GM18507 (cell line): ENCODE measurements around the gene ADAMTSL3.
A peak's percentile ranks its signal among the peaks of the same experiment; 100 is the strongest.
"Not testable (repeated sequence)": the region's sequence is repeated elsewhere in the genome, so short reads cannot be mapped to it uniquely, and the experiment has no call there.

Experiments
- DNase-seq: peaks from one replicate; pipeline ENCODE4 v3.0.0; 2011; ENCODE audit warnings: low read depth; ENCODE audit not compliant: insufficient read length; ENCODE audit errors: extremely low spot score
- FAIRE-seq: peaks from 2 replicates; lab custom pipeline; 2011; peaks lifted over from hg19 to GRCh38; lab: Jason Lieb, UNC

The ADAMTSL3 gene

GRCh38 chr15:83732770-83733169, 78.8 kb downstream of the ADAMTSL3 start:
- no peak for FAIRE-seq
- DNase-seq, result no peak

GRCh38 chr15:83733206-83733605, 79.3 kb downstream of the ADAMTSL3 start:
- FAIRE-seq (no peak), DNase-seq (no peak)

GRCh38 chr15:83733691-83734090, 79.8 kb downstream of the ADAMTSL3 start:
- FAIRE-seq (no peak), DNase-seq (no peak)

- FAIRE-seq (peak; percentile 46), DNase-seq (no peak)
These were observed 80.6 kb downstream of the ADAMTSL3 start for GRCh38 chr15:83734487-83734886.

- DNase-seq, result no peak
- no peak for FAIRE-seq
These were observed 85.7 kb downstream of the ADAMTSL3 start for GRCh38 chr15:83739629-83740028.

GRCh38 chr15:83745771-83746170, 91.8 kb downstream of the ADAMTSL3 start:
- FAIRE-seq (no peak), DNase-seq (no peak)

GRCh38 chr15:83746231-83746630, 92.3 kb downstream of the ADAMTSL3 start:
- no peak for FAIRE-seq
- DNase-seq, result no peak

- FAIRE-seq (no peak), DNase-seq (no peak)
These were observed 93.3 kb downstream of the ADAMTSL3 start for GRCh38 chr15:83747050-83747717.

- no peak for FAIRE-seq
- no peak for DNase-seq
These were observed 93.8 kb downstream of the ADAMTSL3 start for GRCh38 chr15:83747718-83748110.

GRCh38 chr15:83753872-83754493, 100.1 kb downstream of the ADAMTSL3 start:
- no peak for FAIRE-seq
- DNase-seq, result no peak

GRCh38 chr15:83757291-83757690, 103.4 kb downstream of the ADAMTSL3 start:
- not testable (repeated sequence) for DNase-seq, FAIRE-seq

GRCh38 chr15:83762367-83762766, 108.4 kb downstream of the ADAMTSL3 start:
- no peak for FAIRE-seq
- no peak for DNase-seq

GRCh38 chr15:83764201-83764838, 110.4 kb downstream of the ADAMTSL3 start:
- FAIRE-seq (no peak), DNase-seq (no peak)

- no peak for FAIRE-seq
These were observed 112.4 kb downstream of the ADAMTSL3 start for GRCh38 chr15:83766339-83766738.

GRCh38 chr15:83767741-83768140, 113.8 kb downstream of the ADAMTSL3 start:
- DNase-seq (no peak), FAIRE-seq (no peak)

More at GRCh38 chr15:83766339-83766738, 112.4 kb downstream of the ADAMTSL3 start:
- DNase-seq, result no peak

GRCh38 chr15:83769411-83769999, 115.6 kb downstream of the ADAMTSL3 start:
- FAIRE-seq, result no peak

GRCh38 chr15:83775738-83776137, 121.8 kb downstream of the ADAMTSL3 start:
- no peak for FAIRE-seq
- DNase-seq, result no peak

More at GRCh38 chr15:83769411-83769999, 115.6 kb downstream of the ADAMTSL3 start:
- DNase-seq, result no peak

GRCh38 chr15:83776986-83777385, 123.1 kb downstream of the ADAMTSL3 start:
- DNase-seq (no peak), FAIRE-seq (no peak)

- FAIRE-seq (no peak), DNase-seq (no peak)
These were observed 129.3 kb downstream of the ADAMTSL3 start for GRCh38 chr15:83783227-83783626.

GRCh38 chr15:83784975-83785374, 131.1 kb downstream of the ADAMTSL3 start:
- DNase-seq, result no peak
- FAIRE-seq, result no peak
